Transverse colon (tissue), 4 donors: ENCODE measurements around the gene MFN1. TPM values are rescaled to one million over a fixed set of nuclear protein-coding genes. Genes with fewer than 3 reads are reported as not detected.

ENCODE experiments used
- DNase-seq: peaks from one replicate; pipeline ENCODE4 v3.0.0-alpha.2; 2019
- H3K27ac ChIP-seq, 4 donors: fragments of 200-600 bp; sonication (generic); 2 replicates each; pipeline ENCODE4 v1.5.1; 2016 to 2018; ENCODE audit warnings: inconsistent platforms in 4 of 4
- H3K27me3 ChIP-seq: fragments of 200-600 bp; sonication (generic); 2 replicates; pipeline ENCODE4 v1.5.1; 2017; ENCODE audit warnings: inconsistent platforms
- H3K36me3 ChIP-seq, 4 donors: fragments of 200-600 bp; sonication (generic); 2 replicates each; pipeline ENCODE4 v1.5.1; 2017 to 2019; ENCODE audit warnings: inconsistent platforms in 4 of 4
- H3K4me1 ChIP-seq, 4 donors: fragments of 200-600 bp; sonication (generic); 2 replicates each; pipeline ENCODE4 v1.5.1; 2017 to 2020; ENCODE audit warnings: inconsistent platforms in 4 of 4
- H3K4me3 ChIP-seq, 4 donors: fragments of 200-600 bp; sonication (generic); 1 replicate in 1 of 4; 2 replicates in 3 of 4; pipeline versions ENCODE4 v1.5.1 to v1.6.1; 2017 to 2019; ENCODE audit warnings: inconsistent platforms in 4 of 4
- H3K9me3 ChIP-seq, 2 donors: fragments of 200-600 bp; sonication (generic); 2 replicates each; pipeline ENCODE4 v1.5.1; 2017 to 2019; ENCODE audit warnings: inconsistent platforms in 2 of 2
- CTCF ChIP-seq, 5 experiments: fragments of 200-600 bp in 3 of 5; fragments of 450-650 bp in 2 of 5; sonication (generic) in 3 of 5; IDR thresholded peaks; 1 replicate in 2 of 5; 2 replicates in 3 of 5; pipeline ENCODE4 v1.5.1; 2016 to 2017; ENCODE audit warnings: antibody characterized with exemption in 5 of 5, inconsistent platforms in 3 of 5, mild to moderate bottlenecking in 2 of 5, moderate library complexity in 1 of 5
- EP300 ChIP-seq: sonication (generic); formaldehyde crosslinking; IDR thresholded peaks from one replicate; pipeline ENCODE4 v1.6.1; 2017; ENCODE audit warnings: antibody characterized with exemption, low read depth
- POLR2A ChIP-seq: fragments of 450-650 bp; IDR thresholded peaks from one replicate; pipeline ENCODE4 v1.6.1; 2016; ENCODE audit warnings: antibody characterized with exemption, mild to moderate bottlenecking, moderate library complexity
- POLR2AphosphoS5 ChIP-seq, 3 donors: sonication (generic); formaldehyde crosslinking; IDR thresholded peaks; one replicate each; pipeline ENCODE4 v1.6.1; 2016; ENCODE audit warnings: antibody characterized with exemption in 3 of 3
- WGBS, 2 donors: methylation state at CpG; one replicate each; pipeline ENCODE4 v1.1.5; 2018; ENCODE audit warnings: low coverage in 1 of 2; 5-methylcytosine and 5-hydroxymethylcytosine counted together
- in situ Hi-C, 4 donors: fragments of 200-750 bp; cut with MboI; loops; one replicate each; pipeline versions ENCODE4 v1.15.0 to v1.15.1; 2017; ENCODE audit warnings: low sequenced_read_pairs in 3 of 4, low pct_ligation_motif_present in 1 of 4, low pct_unique_long_range_greater_than_20kb in 1 of 4
- intact Hi-C: fragments of 100-400 bp; cut with DNase I; formaldehyde crosslinking; loops from one replicate; pipeline ENCODE4 v1.15.1; 2023; ENCODE audit warnings: low total_unique reads
- total RNA-seq, 4 donors: library from RNA; depleted of rRNA; stranded (reverse); fragments of >200 nt; gene quantifications; one replicate each; pipeline ENCODE4 v1.1.0, GENCODE V29; 2016

MFN1 gene
- total RNA-seq, 4 donors from 2014 or later, result 46.8 to 69.4 (median 62.6) TPM

- H3K9me3 ChIP-seq, result no peaks in the 10 kb centered on the region
- no peak for DNase-seq
- H3K27me3 ChIP-seq, result no peaks in the 10 kb centered on the region
- no peak overlapping the region for H3K27ac ChIP-seq
- 84% methylated on average over 1 of the region's 1 CpG; no CpG with 5 or more reads in 1 of the 2 donors for WGBS, 2 donors
- in situ Hi-C loops, result no loop called here
- H3K4me3 ChIP-seq, result no peak overlapping the region
- TF ChIP-seq POLR2AphosphoS5 (IDR thresholded peaks at IDR 0.05) (no peak), EP300 (no peak), POLR2A (no peak), CTCF (IDR thresholded peaks at IDR 0.05) (no peak)
- peaks cover 0 to 55% (median 21%) of the 10 kb centered on the region in 4 donors for H3K36me3 ChIP-seq
- intact Hi-C loops, result no loop called here
- peaks cover 0 to 2% (median under 1%) of the 10 kb centered on the region in 4 donors for H3K4me1 ChIP-seq
Measured at GRCh38 chr3:179330438-179330837, 17.1 kb upstream of the MFN1 start.

DNA sequence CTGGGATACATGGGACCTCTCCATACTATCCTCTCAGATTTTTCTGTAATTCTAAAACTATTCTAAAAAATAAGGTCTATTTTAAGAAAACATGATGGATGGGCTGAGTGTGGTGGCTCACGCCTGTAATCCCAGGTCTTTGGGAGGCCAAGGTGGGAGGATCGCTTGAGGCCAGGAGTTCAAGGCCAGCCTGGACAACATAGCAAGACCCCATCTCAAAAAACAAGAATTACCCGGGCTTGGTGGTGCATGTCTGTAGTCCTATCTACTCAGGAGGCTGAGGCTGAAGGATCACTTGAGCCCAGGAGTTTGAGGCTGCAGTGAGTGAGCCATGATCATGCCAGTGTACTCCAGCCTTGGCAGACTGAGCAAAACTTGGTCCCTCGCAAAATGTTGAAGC is 15.3 kb upstream of the MFN1 start:
- in situ Hi-C loops, result no loop called here
- WGBS, 2 donors, result 94% methylated on average over 4 of the region's 4 CpGs; no CpG with 5 or more reads in 1 of the 2 donors
- no peak for DNase-seq
- TF ChIP-seq CTCF (IDR thresholded peaks at IDR 0.05) (no peak), POLR2AphosphoS5 (IDR thresholded peaks at IDR 0.05) (no peak)
- Histone ChIP-seq H3K4me3 (no peak overlapping the region), H3K27me3 (no peaks in the 10 kb centered on the region), H3K27ac (no peak overlapping the region), H3K4me1 (no peaks in the 10 kb centered on the region), H3K36me3 (peaks cover 0 to 55% (median 21%) of the 10 kb centered on the region in 4 donors), H3K9me3 (no peaks in the 10 kb centered on the region)
- intact Hi-C loops, result no loop called here

DNA sequence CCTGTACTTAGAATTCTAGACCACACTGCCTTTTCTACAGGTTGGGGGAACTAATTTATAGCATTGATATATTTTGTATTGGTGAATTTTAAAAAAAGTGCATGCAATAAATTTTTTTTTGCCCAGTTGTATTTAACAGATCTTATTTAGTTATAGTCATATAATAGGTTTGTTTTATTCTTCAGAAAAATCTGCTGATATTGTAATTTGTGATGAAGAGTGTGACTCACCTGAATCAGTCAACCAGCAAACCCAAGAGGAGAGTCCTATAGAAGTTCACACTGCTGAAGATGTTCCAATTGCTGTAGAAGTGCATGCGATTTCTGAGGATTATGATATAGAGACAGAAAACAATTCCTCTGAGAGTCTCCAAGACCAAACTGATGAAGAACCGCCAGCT is 14.4 kb upstream of the MFN1 start:
- DNase-seq, result no peak
- H3K36me3 ChIP-seq, result peaks cover 0 to 55% (median 21%) of the 10 kb centered on the region in 4 donors
- 81 to 86% methylated on average over 2 of the region's 2 CpGs for WGBS, 2 donors
- no peaks in the 10 kb centered on the region for H3K27me3 ChIP-seq
- H3K9me3 ChIP-seq, result no peaks in the 10 kb centered on the region
- H3K4me1 ChIP-seq, result no peaks in the 10 kb centered on the region
- no peak overlapping the region for H3K4me3 ChIP-seq
- no peak overlapping the region for H3K27ac ChIP-seq
- TF ChIP-seq POLR2AphosphoS5 (IDR thresholded peaks at IDR 0.05) (no peak), CTCF (IDR thresholded peaks at IDR 0.05) (no peak), POLR2A (no peak), EP300 (no peak)
- in situ Hi-C loops (no loop called here), intact Hi-C loops (no loop called here)

- Histone ChIP-seq H3K4me3 (no peak overlapping the region), H3K27me3 (no peaks in the 10 kb centered on the region), H3K4me1 (no peaks in the 10 kb centered on the region), H3K27ac (no peak overlapping the region), H3K36me3 (peaks cover 0 to 31% (median 8%) of the 10 kb centered on the region in 4 donors), H3K9me3 (no peaks in the 10 kb centered on the region)
- in situ Hi-C loops (no loop called here), intact Hi-C loops (no loop called here)
- TF ChIP-seq EP300 (no peak), POLR2A (no peak), POLR2AphosphoS5 (IDR thresholded peaks at IDR 0.05) (no peak), CTCF (IDR thresholded peaks at IDR 0.05) (no peak)
- no peak for DNase-seq
- WGBS, 2 donors, result 33 to 85% methylated on average over 1 of the region's 1 CpG
Measured at GRCh38 chr3:179336345-179336929, 11.1 kb upstream of the MFN1 start.
